ENCODE results near the gene DVL1. TPM values are rescaled to one million over a fixed set of nuclear protein-coding genes. Genes with fewer than 3 reads are reported as not detected.
A peak's percentile ranks its signal among the peaks of the same experiment; 100 is the strongest.

DVL1 gene
- total RNA-seq, 1 experiment from 2014 or later = 71.0 TPM

GRCh38 chr1:1309251-1310108 is 39.7 kb downstream of the DVL1 start:
- Histone ChIP-seq H3K9ac (ENCODE audit: extremely low read depth, insufficient read length, low read length) (peak overlapping the region; percentile 33), H3T11ph (ENCODE audit: low read length) (no peak overlapping the region), H3K23me2 (ENCODE audit: insufficient read length, low read depth, low read length, poor library complexity, severe bottlenecking) (peaks cover 15% of the 10 kb centered on the region), H2BK120ac (ENCODE audit: low read depth, low read length, poor library complexity, severe bottlenecking) (no peak overlapping the region), H2AK5ac (ENCODE audit: insufficient read length, low read length) (no peak overlapping the region), H3K18ac (ENCODE audit: insufficient read length, low read depth, low read length) (no peak overlapping the region), H3K4me1 (ENCODE audit: insufficient read depth, low read length) (peaks cover 5% of the 10 kb centered on the region; the same call in 1 of the 2 replicates), H3K79me1 (ENCODE audit: insufficient read depth, low read depth, low read length, poor library complexity, severe bottlenecking) (no peaks in the 10 kb centered on the region), H3K4ac (ENCODE audit: low read depth, low read length) (no peak overlapping the region), H4K91ac (ENCODE audit: insufficient read length, low read depth, low read length) (no peak overlapping the region), H4K20me1 (ENCODE audit: control insufficient read depth, insufficient read depth, insufficient read length) (no peaks in the 10 kb centered on the region), H2BK20ac (ENCODE audit: low read depth, low read length, poor library complexity, severe bottlenecking) (no peak overlapping the region), H2BK15ac (ENCODE audit: low read depth, low read length) (no peak overlapping the region), H2BK5ac (ENCODE audit: insufficient read length, low read length) (no peak overlapping the region), H2AFZ (ENCODE audit: low read length) (no peak overlapping the region), H4K8ac (replicated peaks; ENCODE audit: insufficient read length, low read depth, low read length) (no peak overlapping the region), H3K4me2 (ENCODE audit: insufficient read depth, insufficient read length, low read length) (peak overlapping the region; percentile 46), H3K27ac (ENCODE audit: insufficient read length, low read depth, low read length) (no peak overlapping the region), H3K9me3 (ENCODE audit: control insufficient read depth, low read depth, low read length) (no peaks in the 10 kb centered on the region), H3K79me2 (ENCODE audit: insufficient read depth, low read length) (no peaks in the 10 kb centered on the region), H4K5ac (ENCODE audit: insufficient read length, low read depth, low read length) (no peak overlapping the region), H3K23ac (ENCODE audit: insufficient read length, low read depth, low read length) (no peak overlapping the region), H3K27me3 (ENCODE audit: insufficient read depth, low read length) (no peaks in the 10 kb centered on the region), H3K14ac (ENCODE audit: insufficient read depth, low read length) (no peak overlapping the region), H3K56ac (ENCODE audit: insufficient read length, low read depth, low read length) (no peak overlapping the region), H2BK12ac (ENCODE audit: insufficient read length, low read depth, low read length) (no peak overlapping the region)
- peak; percentile 62 for DNase-seq
- Mint-ChIP-seq H3K27ac (no peak overlapping the region), H3K4me3 (peak overlapping the region; percentile 80 to 82), H3K9me3 (no peaks in the 10 kb centered on the region; a peak in 1 of 5 replicates), H3K4me1 (peaks cover 16 to 29% of the 10 kb centered on the region in 2 experiments), H3K27me3 (ENCODE audit: low read depth) (peaks cover 3% of the 10 kb centered on the region; the same call in 1 of the 2 replicates), H3K36me3 (ENCODE audit: insufficient read depth in 1 of 3, low read depth in 3 of 3) (peaks cover 4 to 26% (median 20%) of the 10 kb centered on the region in 3 experiments)
- no peak for TF ChIP-seq CTCF (conservative IDR thresholded peaks at IDR 0.05)
- no CpG with 5 or more reads among the region's 57 CpGs for WGBS (ENCODE audit: extremely low coverage, insufficient read length, low lambda C conversion rate)
